Measurements from ENCODE around the gene ECM1.

The ECM1 gene

GRCh38 chr1:150537732-150538684, 30.1 kb downstream of the ECM1 start:
- in situ Hi-C loops (cut with MboI; ENCODE audit: low sequenced_read_pairs): loop anchor here (10.0 kb wide), 1 partner anchor 283 kb away; the partner anchor contains the start of gene CA14

GRCh38 chr1:150543500-150544143, 35.7 kb downstream of the ECM1 start:
- in situ Hi-C loops (cut with MboI; ENCODE audit: low sequenced_read_pairs): no loop called here

- in situ Hi-C loops (cut with MboI; ENCODE audit: low sequenced_read_pairs): no loop called here
These were observed 36.3 kb downstream of the ECM1 start for GRCh38 chr1:150544204-150544603.

GRCh38 chr1:150545486-150546032, 37.6 kb downstream of the ECM1 start:
- in situ Hi-C loops (cut with MboI; ENCODE audit: low sequenced_read_pairs): no loop called here

- in situ Hi-C loops (cut with MboI; ENCODE audit: low sequenced_read_pairs): no loop called here
These were observed 38.5 kb downstream of the ECM1 start for GRCh38 chr1:150546294-150546937.

GRCh38 chr1:150548324-150548631, 40.4 kb downstream of the ECM1 start:
- in situ Hi-C loops (cut with MboI; ENCODE audit: low sequenced_read_pairs): no loop called here

GRCh38 chr1:150548632-150549495, 41.0 kb downstream of the ECM1 start, which contains the start of gene ADAMTSL4:
Gene ADAMTSL4, plus strand, starts transcription at chr1:150549408. Its CDS starts 2,881 bp downstream, at chr1:150552289.
- in situ Hi-C loops (cut with MboI; ENCODE audit: low sequenced_read_pairs): no loop called here

GRCh38 chr1:150549496-150550221, 41.8 kb downstream of the ECM1 start:
- in situ Hi-C loops (cut with MboI; ENCODE audit: low sequenced_read_pairs): no loop called here

- in situ Hi-C loops (cut with MboI; ENCODE audit: low sequenced_read_pairs): no loop called here
These were observed 42.5 kb downstream of the ECM1 start for GRCh38 chr1:150550222-150551050.

- in situ Hi-C loops (cut with MboI; ENCODE audit: low sequenced_read_pairs): no loop called here
These were observed 43.3 kb downstream of the ECM1 start for GRCh38 chr1:150551051-150551783.

- in situ Hi-C loops (cut with MboI; ENCODE audit: low sequenced_read_pairs): no loop called here
These were observed 43.8 kb downstream of the ECM1 start for GRCh38 chr1:150551784-150552127.

GRCh38 chr1:150552128-150552910, 44.4 kb downstream of the ECM1 start:
- in situ Hi-C loops (cut with MboI; ENCODE audit: low sequenced_read_pairs): no loop called here

- in situ Hi-C loops (cut with MboI; ENCODE audit: low sequenced_read_pairs): no loop called here
These were observed 45.0 kb downstream of the ECM1 start for GRCh38 chr1:150552911-150553289.

- in situ Hi-C loops (cut with MboI; ENCODE audit: low sequenced_read_pairs): no loop called here
These were observed 45.6 kb downstream of the ECM1 start for GRCh38 chr1:150553392-150554085.

GRCh38 chr1:150554086-150554452, 46.2 kb downstream of the ECM1 start:
- in situ Hi-C loops (cut with MboI; ENCODE audit: low sequenced_read_pairs): no loop called here

GRCh38 chr1:150555198-150555970, 47.5 kb downstream of the ECM1 start:
- in situ Hi-C loops (cut with MboI; ENCODE audit: low sequenced_read_pairs): no loop called here

Measured in HL-60/S4 (cell line).